ENCODE data around the gene ZNF57. TPM values are rescaled to one million over a fixed set of nuclear protein-coding genes. Genes with fewer than 3 reads are reported as not detected.

The ZNF57 gene
- total RNA-seq, 1 donor from 2014 or later: 2.2 TPM

- Mint-ChIP-seq H3K9me3 (ENCODE audit: unreplicated experiment) (no peaks in the 10 kb centered on the region), H3K27ac (ENCODE audit: unreplicated experiment) (no peak overlapping the region), H3K27me3 (ENCODE audit: unreplicated experiment) (no peaks in the 10 kb centered on the region), H3K4me3 (ENCODE audit: unreplicated experiment) (no peak overlapping the region), H3K36me3 (ENCODE audit: low read depth, unreplicated experiment) (no peaks in the 10 kb centered on the region), H3K4me1 (ENCODE audit: unreplicated experiment) (no peaks in the 10 kb centered on the region)
- DNase-seq (ENCODE audit: low spot score): no peak
- TF ChIP-seq CTCF (IDR thresholded peaks at IDR 0.05; ENCODE audit: unreplicated experiment): no peak
These were observed 64.1 kb downstream of the ZNF57 start for GRCh38 chr19:2964874-2965273.

GRCh38 chr19:2967972-2968371 lies 67.2 kb downstream of the ZNF57 start:
- no peak overlapping the region for H3K4me3 Mint-ChIP-seq (ENCODE audit: unreplicated experiment)
- TF ChIP-seq CTCF (IDR thresholded peaks at IDR 0.05; ENCODE audit: unreplicated experiment): no peak
- DNase-seq (ENCODE audit: low spot score): no peak
- H3K4me1 Mint-ChIP-seq (ENCODE audit: unreplicated experiment): peaks cover 6% of the 10 kb centered on the region
- no peaks in the 10 kb centered on the region for H3K36me3 Mint-ChIP-seq (ENCODE audit: low read depth, unreplicated experiment)
- no peaks in the 10 kb centered on the region for H3K27me3 Mint-ChIP-seq (ENCODE audit: unreplicated experiment)
- H3K27ac Mint-ChIP-seq (ENCODE audit: unreplicated experiment): no peak overlapping the region
- H3K9me3 Mint-ChIP-seq (ENCODE audit: unreplicated experiment): no peaks in the 10 kb centered on the region

Other genes starting within 250 kb of the ZNF57 start
- gene GNG7, start 198.2 kb upstream of the ZNF57 start, total RNA-seq (ENCODE audit: unreplicated experiment): 7.7 TPM
- 0.82 TPM for gene DIRAS1, start 179.6 kb upstream of the ZNF57 start, total RNA-seq (ENCODE audit: unreplicated experiment)
- 28.7 TPM for gene SLC39A3, start 160.9 kb upstream of the ZNF57 start, total RNA-seq (ENCODE audit: unreplicated experiment)
- gene SGTA, start 117.7 kb upstream of the ZNF57 start, total RNA-seq (ENCODE audit: unreplicated experiment): 60.4 TPM
- gene THOP1, start 115.4 kb upstream of the ZNF57 start, total RNA-seq (ENCODE audit: unreplicated experiment): 56.8 TPM
- 9.0 TPM for gene ZNF554, start 81.1 kb upstream of the ZNF57 start, total RNA-seq (ENCODE audit: unreplicated experiment)
- 13.9 TPM for gene ZNF555, start 59.5 kb upstream of the ZNF57 start, total RNA-seq (ENCODE audit: unreplicated experiment)
- not detected for gene ZNF556, start 33.6 kb upstream of the ZNF57 start, total RNA-seq (ENCODE audit: unreplicated experiment)
- 5.5 TPM for gene ZNF77, start 44.0 kb downstream of the ZNF57 start, total RNA-seq (ENCODE audit: unreplicated experiment)
- gene TLE6, start 76.6 kb downstream of the ZNF57 start, total RNA-seq (ENCODE audit: unreplicated experiment): 0.59 TPM
- 5.7 TPM for gene TLE2, start 128.4 kb downstream of the ZNF57 start, total RNA-seq (ENCODE audit: unreplicated experiment)
- 343 TPM for gene TLE5, start 161.6 kb downstream of the ZNF57 start, total RNA-seq (ENCODE audit: unreplicated experiment)
- gene GNA11, start 193.4 kb downstream of the ZNF57 start, total RNA-seq (ENCODE audit: unreplicated experiment): 35.8 TPM
- gene GNA15, start 235.1 kb downstream of the ZNF57 start, total RNA-seq (ENCODE audit: unreplicated experiment): not detected